ENCODE data around the gene ATN1. TPM values are rescaled to one million over a fixed set of nuclear protein-coding genes. Genes with fewer than 3 reads are reported as not detected.

Gene ATN1
- total RNA-seq, 1 experiment from 2014 or later: 144 TPM

DNA sequence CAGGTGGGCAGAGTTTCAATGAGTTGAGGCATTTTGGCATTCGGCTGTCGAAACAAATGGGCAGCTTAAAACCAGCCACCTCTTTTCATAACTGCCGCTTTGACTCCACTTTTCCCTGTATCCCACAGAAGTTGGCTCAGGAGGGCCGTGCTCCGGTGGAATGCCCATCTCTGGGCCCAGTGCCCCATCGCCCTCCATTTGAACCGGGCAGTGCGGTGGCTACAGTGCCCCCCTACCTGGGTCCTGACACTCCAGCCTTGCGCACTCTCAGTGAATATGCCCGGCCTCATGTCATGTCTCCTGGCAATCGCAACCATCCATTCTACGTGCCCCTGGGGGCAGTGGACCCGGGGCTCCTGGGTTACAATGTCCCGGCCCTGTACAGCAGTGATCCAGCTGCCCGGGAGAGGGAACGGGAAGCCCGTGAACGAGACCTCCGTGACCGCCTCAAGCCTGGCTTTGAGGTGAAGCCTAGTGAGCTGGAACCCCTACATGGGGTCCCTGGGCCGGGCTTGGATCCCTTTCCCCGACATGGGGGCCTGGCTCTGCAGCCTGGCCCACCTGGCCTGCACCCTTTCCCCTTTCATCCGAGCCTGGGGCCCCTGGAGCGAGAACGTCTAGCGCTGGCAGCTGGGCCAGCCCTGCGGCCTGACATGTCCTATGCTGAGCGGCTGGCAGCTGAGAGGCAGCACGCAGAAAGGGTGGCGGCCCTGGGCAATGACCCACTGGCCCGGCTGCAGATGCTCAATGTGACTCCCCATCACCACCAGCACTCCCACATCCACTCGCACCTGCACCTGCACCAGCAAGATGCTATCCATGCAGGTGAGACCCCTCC lies 10.8 kb downstream of the ATN1 start:
- no peaks in the 10 kb centered on the region for H3K27me3 ChIP-seq (replicated peaks; ENCODE audit: insufficient read depth, low read depth, low read length, poor library complexity)
- H3K27ac ChIP-seq (ENCODE audit: low read depth, low read length, poor library complexity, severe bottlenecking): peak overlapping the region; percentile 98
- H3K4me3 ChIP-seq (ENCODE audit: low read depth, low read length, poor library complexity, severe bottlenecking): peak overlapping the region; percentile 62
- intact Hi-C loops (cut with micrococcal nuclease; ENCODE audit: unreplicated experiment): loop anchor here (2.0 to 5.0 kb wide), 3 partner anchors 14 to 186 kb away; partner anchors contain the start of genes MLF2 and SPSB2
- peaks cover 57% of the 10 kb centered on the region for H3K36me3 ChIP-seq (ENCODE audit: insufficient read depth, low read length, poor library complexity, severe bottlenecking)
- TF ChIP-seq EZH2 (IDR thresholded peaks at IDR 0.05; ENCODE audit: borderline replicate concordance, low read depth, low read length, poor library complexity, severe bottlenecking): no peak
- no peak for TF ChIP-seq CTCF (conservative IDR thresholded peaks at IDR 0.05; ENCODE audit: low read depth, low read length)
- no peaks in the 10 kb centered on the region for H3K9me3 ChIP-seq (ENCODE audit: low read depth, low read length, poor library complexity, severe bottlenecking)
- H3K4me1 ChIP-seq (ENCODE audit: insufficient read depth, low read length, poor library complexity, severe bottlenecking): peaks cover 23% of the 10 kb centered on the region
- DNase-seq (ENCODE audit: low spot score): no peak
- TSS peak; percentile 18 for BruUV-seq (replicated peaks)
- ChIA-PET CTCF (interaction anchor here (1.0 to 1.6 kb wide), 3 partner anchors 13 to 69 kb away, joined by 4 to 11 read pairs (median 4); no protein-coding TSS in a partner anchor), POLR2A (ENCODE audit: low non-redundant PET) (interaction anchor here (1.1 kb wide), 1 partner anchor 249 kb away, joined by 3 read pairs; the partner anchor contains the start of gene ZNF384)

DNA sequence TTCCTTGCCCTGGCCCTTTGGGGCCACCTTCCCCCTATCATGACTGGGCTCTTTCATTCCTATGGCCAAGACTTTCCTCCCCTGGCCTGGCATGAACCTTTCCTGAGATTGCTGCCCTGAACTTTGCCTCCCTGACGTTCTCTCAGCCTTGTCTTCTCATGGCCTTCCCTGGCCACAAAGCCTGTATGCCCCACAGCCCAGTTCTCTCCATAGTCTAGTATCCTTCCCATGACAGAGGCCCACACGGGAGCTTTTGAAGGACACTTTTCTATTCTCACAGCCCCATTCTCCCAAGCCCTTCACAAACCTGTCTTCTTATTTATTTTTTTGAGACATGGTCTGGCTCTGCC lies 11.4 kb downstream of the ATN1 start:
- H3K36me3 ChIP-seq (ENCODE audit: insufficient read depth, low read length, poor library complexity, severe bottlenecking): peaks cover 52% of the 10 kb centered on the region
- H3K27ac ChIP-seq (ENCODE audit: low read depth, low read length, poor library complexity, severe bottlenecking): peak overlapping the region; percentile 98
- peaks cover 23% of the 10 kb centered on the region for H3K4me1 ChIP-seq (ENCODE audit: insufficient read depth, low read length, poor library complexity, severe bottlenecking)
- intact Hi-C loops (cut with micrococcal nuclease; ENCODE audit: unreplicated experiment): loop anchor here (2.0 to 5.0 kb wide), 3 partner anchors 14 to 187 kb away; partner anchors contain the start of genes MLF2 and SPSB2
- H3K4me3 ChIP-seq (ENCODE audit: low read depth, low read length, poor library complexity, severe bottlenecking): no peak overlapping the region
- no peaks in the 10 kb centered on the region for H3K27me3 ChIP-seq (replicated peaks; ENCODE audit: insufficient read depth, low read depth, low read length, poor library complexity)
- BruUV-seq (replicated peaks): no TSS peak
- H3K9me3 ChIP-seq (ENCODE audit: low read depth, low read length, poor library complexity, severe bottlenecking): no peaks in the 10 kb centered on the region
- no peak for DNase-seq (ENCODE audit: low spot score)
- ChIA-PET POLR2A (ENCODE audit: low non-redundant PET) (interaction anchor here (0.6 kb wide), 1 partner anchor 24 kb away, joined by 3 read pairs; no protein-coding TSS in a partner anchor), CTCF (interaction anchor here (0.6 to 1.2 kb wide), 2 partner anchors 12 to 67 kb away, joined by 3 to 4 read pairs; partner anchors contain the start of gene ATN1)
- no peak for TF ChIP-seq EZH2 (IDR thresholded peaks at IDR 0.05; ENCODE audit: borderline replicate concordance, low read depth, low read length, poor library complexity, severe bottlenecking)
- TF ChIP-seq CTCF (conservative IDR thresholded peaks at IDR 0.05; ENCODE audit: low read depth, low read length): no peak

DNA sequence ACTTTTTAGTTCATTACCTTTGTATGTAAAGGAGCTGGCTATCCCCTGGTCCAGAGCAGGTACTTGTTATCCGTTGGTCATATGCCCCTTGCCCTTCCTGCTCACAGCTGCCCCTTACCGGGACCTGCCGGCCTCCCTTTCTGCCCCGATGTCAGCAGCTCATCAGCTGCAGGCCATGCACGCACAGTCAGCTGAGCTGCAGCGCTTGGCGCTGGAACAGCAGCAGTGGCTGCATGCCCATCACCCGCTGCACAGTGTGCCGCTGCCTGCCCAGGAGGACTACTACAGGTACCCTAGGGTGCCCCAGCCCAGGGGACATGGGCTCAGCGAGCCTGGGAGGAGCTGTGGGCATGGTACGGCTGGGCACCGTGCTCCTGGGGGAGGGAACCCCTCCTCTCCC lies 13.5 kb downstream of the ATN1 start:
- TF ChIP-seq CTCF (conservative IDR thresholded peaks at IDR 0.05; ENCODE audit: low read depth, low read length): no peak
- TF ChIP-seq EZH2 (IDR thresholded peaks at IDR 0.05; ENCODE audit: borderline replicate concordance, low read depth, low read length, poor library complexity, severe bottlenecking): no peak
- H3K27me3 ChIP-seq (replicated peaks; ENCODE audit: insufficient read depth, low read depth, low read length, poor library complexity): no peaks in the 10 kb centered on the region
- no TSS peak for BruUV-seq (replicated peaks)
- CTCF ChIA-PET: no interaction called here
- intact Hi-C loops (cut with micrococcal nuclease; ENCODE audit: unreplicated experiment): no loop called here
- H3K4me3 ChIP-seq (ENCODE audit: low read depth, low read length, poor library complexity, severe bottlenecking): no peak overlapping the region
- H3K9me3 ChIP-seq (ENCODE audit: low read depth, low read length, poor library complexity, severe bottlenecking): no peaks in the 10 kb centered on the region
- peaks cover 34% of the 10 kb centered on the region for H3K4me1 ChIP-seq (ENCODE audit: insufficient read depth, low read length, poor library complexity, severe bottlenecking)
- DNase-seq (ENCODE audit: low spot score): no peak
- peak overlapping the region; percentile 39 for H3K27ac ChIP-seq (ENCODE audit: low read depth, low read length, poor library complexity, severe bottlenecking)
- H3K36me3 ChIP-seq (ENCODE audit: insufficient read depth, low read length, poor library complexity, severe bottlenecking): peaks cover 42% of the 10 kb centered on the region
- POLR2A ChIA-PET (ENCODE audit: low non-redundant PET): no interaction called here

Data from A673 (cell line).